ENCODE results near the gene CD38.

Gene CD38

DNA sequence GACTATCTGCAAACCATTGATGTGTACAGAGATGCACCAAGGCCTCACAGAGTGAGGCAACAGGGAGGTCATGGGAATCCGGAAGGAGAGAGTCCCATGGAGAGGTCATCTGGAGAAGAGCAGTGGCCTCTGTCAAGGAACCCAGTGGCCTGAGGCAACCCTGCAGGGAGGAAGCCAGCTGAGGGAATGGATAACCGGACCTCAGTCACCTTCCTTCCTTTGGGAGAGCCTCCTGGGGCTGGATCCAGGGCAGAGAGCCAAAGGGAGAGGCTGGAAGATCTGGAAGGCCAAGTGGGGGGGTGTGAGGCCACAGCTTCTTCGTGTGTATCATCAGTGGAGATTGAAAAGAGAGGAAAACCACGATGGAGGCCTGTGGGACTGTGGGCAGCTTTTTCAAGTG lies 24.3 kb upstream of the CD38 start:
- H3K36me3 ChIP-seq (ENCODE audit: control insufficient read depth, insufficient read depth, low read length): no peaks in the 10 kb centered on the region
- H3K4me2 ChIP-seq (ENCODE audit: low read length): no peak overlapping the region
- TF ChIP-seq, protein P1, sequence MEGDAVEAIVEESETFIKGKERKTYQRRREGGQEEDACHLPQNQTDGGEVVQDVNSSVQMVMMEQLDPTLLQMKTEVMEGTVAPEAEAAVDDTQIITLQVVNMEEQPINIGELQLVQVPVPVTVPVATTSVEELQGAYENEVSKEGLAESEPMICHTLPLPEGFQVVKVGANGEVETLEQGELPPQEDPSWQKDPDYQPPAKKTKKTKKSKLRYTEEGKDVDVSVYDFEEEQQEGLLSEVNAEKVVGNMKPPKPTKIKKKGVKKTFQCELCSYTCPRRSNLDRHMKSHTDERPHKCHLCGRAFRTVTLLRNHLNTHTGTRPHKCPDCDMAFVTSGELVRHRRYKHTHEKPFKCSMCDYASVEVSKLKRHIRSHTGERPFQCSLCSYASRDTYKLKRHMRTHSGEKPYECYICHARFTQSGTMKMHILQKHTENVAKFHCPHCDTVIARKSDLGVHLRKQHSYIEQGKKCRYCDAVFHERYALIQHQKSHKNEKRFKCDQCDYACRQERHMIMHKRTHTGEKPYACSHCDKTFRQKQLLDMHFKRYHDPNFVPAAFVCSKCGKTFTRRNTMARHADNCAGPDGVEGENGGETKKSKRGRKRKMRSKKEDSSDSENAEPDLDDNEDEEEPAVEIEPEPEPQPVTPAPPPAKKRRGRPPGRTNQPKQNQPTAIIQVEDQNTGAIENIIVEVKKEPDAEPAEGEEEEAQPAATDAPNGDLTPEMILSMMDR (IDR thresholded peaks at IDR 0.05): no peak
- no peak overlapping the region for H3K4me3 ChIP-seq (ENCODE audit: low read depth, low read length)
- no peaks in the 10 kb centered on the region for H3K27me3 ChIP-seq (ENCODE audit: control insufficient read depth, insufficient read depth, low read length)
- no peak overlapping the region for H3K27ac ChIP-seq
- no peaks in the 10 kb centered on the region for H3K4me1 ChIP-seq
- peaks cover 2% of the 10 kb centered on the region for H3K9me3 ChIP-seq (ENCODE audit: control insufficient read depth, low read length)
- no peaks in the 10 kb centered on the region for H3K79me2 ChIP-seq
- no peak overlapping the region for H3K9ac ChIP-seq
- no peak overlapping the region for H2AFZ ChIP-seq

DNA sequence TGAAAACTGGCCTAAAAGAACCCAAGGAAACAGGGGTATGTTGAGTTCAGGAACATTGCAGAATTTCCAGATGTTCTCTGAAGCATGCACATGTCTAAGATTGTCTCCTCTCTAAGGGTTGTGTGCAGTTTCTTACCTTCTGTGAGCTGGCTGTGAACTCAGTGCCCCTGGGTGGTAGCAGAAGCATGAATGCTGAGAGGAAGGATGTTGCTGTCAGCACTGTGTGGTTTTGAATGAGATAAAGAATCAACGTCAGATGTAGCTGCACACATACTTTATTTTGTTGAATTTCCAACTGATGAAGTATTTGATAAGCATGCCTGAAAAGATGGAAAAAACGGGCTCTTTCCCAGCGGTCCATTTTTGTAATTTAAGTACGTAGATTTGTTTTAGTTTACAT lies 23.8 kb upstream of the CD38 start:
- Histone ChIP-seq H3K4me2 (ENCODE audit: low read length) (no peak overlapping the region), H2AFZ (no peak overlapping the region), H3K36me3 (ENCODE audit: control insufficient read depth, insufficient read depth, low read length) (no peaks in the 10 kb centered on the region), H3K4me1 (no peaks in the 10 kb centered on the region), H3K9me3 (ENCODE audit: control insufficient read depth, low read length) (peaks cover 2% of the 10 kb centered on the region), H3K4me3 (ENCODE audit: low read depth, low read length) (no peak overlapping the region), H3K79me2 (no peaks in the 10 kb centered on the region), H3K9ac (no peak overlapping the region), H3K27me3 (ENCODE audit: control insufficient read depth, insufficient read depth, low read length) (no peaks in the 10 kb centered on the region), H3K27ac (no peak overlapping the region)
- TF ChIP-seq, protein P1 (IDR thresholded peaks at IDR 0.05): no peak

DNA sequence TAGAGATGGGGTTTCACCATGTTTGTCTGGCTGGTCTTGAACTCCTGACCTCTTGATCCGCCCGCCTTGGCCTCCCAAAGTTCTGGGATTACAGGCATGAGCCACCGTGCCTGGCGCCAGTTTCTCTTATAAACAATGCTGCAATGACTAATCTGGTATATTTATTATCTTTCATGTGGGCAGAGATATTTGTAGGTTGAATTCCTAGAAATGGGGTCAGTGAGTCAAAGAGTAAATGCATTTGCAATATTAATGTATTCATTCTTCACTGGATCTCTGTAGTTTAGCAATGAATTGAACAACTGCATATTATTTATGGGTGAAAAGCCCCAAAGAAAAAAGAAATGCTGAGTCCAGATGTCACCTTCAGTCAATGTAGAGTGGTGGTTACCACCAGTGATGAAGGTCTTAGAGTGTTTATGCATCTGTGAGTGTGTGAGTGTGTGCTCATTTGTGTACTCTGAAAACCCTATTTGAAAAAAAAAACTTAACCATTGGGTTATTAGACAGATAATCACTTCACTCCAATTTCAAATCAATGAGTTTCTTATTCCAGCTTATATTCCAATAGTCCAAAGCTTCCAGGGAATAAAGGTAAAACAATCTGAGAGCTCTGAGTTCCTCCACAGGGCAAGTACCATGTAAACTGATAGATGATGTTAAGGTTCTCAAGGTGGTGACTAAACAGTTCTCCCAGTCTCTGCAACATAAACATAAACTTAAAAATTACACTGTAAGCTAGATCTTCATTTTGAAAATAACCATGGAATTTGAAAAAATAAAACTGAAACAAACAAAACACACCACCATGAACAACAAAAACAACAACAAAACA lies 22.6 kb upstream of the CD38 start:
- H2AFZ ChIP-seq: no peak overlapping the region
- H3K4me1 ChIP-seq: no peaks in the 10 kb centered on the region
- no peaks in the 10 kb centered on the region for H3K79me2 ChIP-seq
- no peak overlapping the region for H3K4me3 ChIP-seq (ENCODE audit: low read depth, low read length)
- no peaks in the 10 kb centered on the region for H3K27me3 ChIP-seq (ENCODE audit: control insufficient read depth, insufficient read depth, low read length)
- no peak overlapping the region for H3K4me2 ChIP-seq (ENCODE audit: low read length)
- H3K36me3 ChIP-seq (ENCODE audit: control insufficient read depth, insufficient read depth, low read length): no peaks in the 10 kb centered on the region
- TF ChIP-seq, protein P1 (IDR thresholded peaks at IDR 0.05): no peak
- H3K9ac ChIP-seq: no peak overlapping the region
- peaks cover 2% of the 10 kb centered on the region for H3K9me3 ChIP-seq (ENCODE audit: control insufficient read depth, low read length)
- no peak overlapping the region for H3K27ac ChIP-seq

DNA sequence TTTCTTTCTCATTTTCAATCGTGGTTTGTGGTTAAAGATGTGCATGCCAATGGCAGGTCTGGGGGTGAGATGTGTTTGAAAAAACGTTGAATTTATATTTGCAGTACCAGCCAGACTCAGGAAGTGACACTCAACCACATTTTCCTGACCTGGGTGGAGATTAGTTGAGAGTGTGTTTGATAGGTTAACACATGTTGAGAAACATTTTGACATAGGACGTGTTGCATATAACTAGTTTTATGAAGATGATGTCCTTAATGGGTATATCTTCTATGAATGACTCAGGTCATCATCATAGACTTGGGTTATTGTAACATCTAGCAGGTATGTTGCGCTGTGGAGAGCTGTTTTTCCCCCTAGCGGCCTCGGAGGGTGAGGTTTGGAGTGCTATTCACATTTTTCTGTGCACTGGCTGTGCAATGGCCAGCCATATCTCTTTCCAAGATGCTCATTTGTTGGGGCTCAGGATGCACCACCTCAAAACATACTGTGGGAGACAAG lies 21.7 kb upstream of the CD38 start:
- Histone ChIP-seq H2AFZ (no peak overlapping the region), H3K4me3 (ENCODE audit: low read depth, low read length) (no peak overlapping the region), H3K27ac (no peak overlapping the region), H3K4me2 (ENCODE audit: low read length) (no peak overlapping the region), H3K79me2 (no peaks in the 10 kb centered on the region), H3K9ac (no peak overlapping the region), H3K4me1 (no peaks in the 10 kb centered on the region), H3K36me3 (ENCODE audit: control insufficient read depth, insufficient read depth, low read length) (no peaks in the 10 kb centered on the region), H3K9me3 (ENCODE audit: control insufficient read depth, low read length) (peaks cover 2% of the 10 kb centered on the region), H3K27me3 (ENCODE audit: control insufficient read depth, insufficient read depth, low read length) (no peaks in the 10 kb centered on the region)
- TF ChIP-seq, protein P1 (IDR thresholded peaks at IDR 0.05): no peak

DNA sequence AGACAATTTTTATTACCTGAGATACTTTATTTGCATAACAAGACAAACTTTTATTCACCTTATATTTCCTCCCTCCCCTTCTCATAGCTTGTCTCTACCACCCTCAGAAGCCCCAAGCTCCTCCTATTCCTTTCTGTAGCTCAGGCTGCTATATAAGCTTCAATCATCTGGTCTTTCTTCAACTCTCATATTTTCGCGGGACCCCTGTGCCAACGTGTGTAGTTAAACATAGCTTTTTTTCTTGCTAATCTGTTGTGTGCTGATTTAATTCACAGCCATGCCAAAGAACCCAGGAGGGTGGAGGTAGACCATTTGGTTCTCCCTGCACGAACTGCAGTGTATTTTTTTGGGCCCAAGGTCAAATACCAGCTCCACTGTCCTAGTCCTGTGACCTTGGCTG lies 21.1 kb upstream of the CD38 start:
- H2AFZ ChIP-seq: no peak overlapping the region
- H3K36me3 ChIP-seq (ENCODE audit: control insufficient read depth, insufficient read depth, low read length): no peaks in the 10 kb centered on the region
- no peak overlapping the region for H3K27ac ChIP-seq
- H3K9me3 ChIP-seq (ENCODE audit: control insufficient read depth, low read length): peaks cover 2% of the 10 kb centered on the region
- H3K9ac ChIP-seq: no peak overlapping the region
- TF ChIP-seq, protein P1 (IDR thresholded peaks at IDR 0.05): no peak
- H3K4me2 ChIP-seq (ENCODE audit: low read length): no peak overlapping the region
- no peaks in the 10 kb centered on the region for H3K79me2 ChIP-seq
- no peaks in the 10 kb centered on the region for H3K4me1 ChIP-seq
- no peak overlapping the region for H3K4me3 ChIP-seq (ENCODE audit: low read depth, low read length)
- no peaks in the 10 kb centered on the region for H3K27me3 ChIP-seq (ENCODE audit: control insufficient read depth, insufficient read depth, low read length)

Measured in parathyroid adenoma (tissue), 2 donors.